Kidney capillary endothelial cell (primary cell): Measurements from ENCODE around the gene EPB41L5.

Source experiments
- DNase-seq: peaks from one replicate; pipeline ENCODE4 v3.0.0-alpha.2; 2018; ENCODE audit warnings: low spot score

Gene EPB41L5

GRCh38 chr2:120224735-120225548, 212.1 kb downstream of the EPB41L5 start:
- DNase-seq: no peak

- no peak for DNase-seq
Observed at GRCh38 chr2:120225549-120226065, 212.7 kb downstream of the EPB41L5 start.

GRCh38 chr2:120226316-120226715, 213.4 kb downstream of the EPB41L5 start:
- DNase-seq: no peak

- DNase-seq: no peak
Observed at GRCh38 chr2:120227111-120227991, 214.5 kb downstream of the EPB41L5 start.

- no peak for DNase-seq
Observed at GRCh38 chr2:120228503-120228902, 215.6 kb downstream of the EPB41L5 start.
